D341Med (cell line): Measurements from ENCODE around the gene DRD5.

ENCODE experiments used
- DNase-seq: peaks from one replicate; pipeline ENCODE4 v3.0.0; 2012; ENCODE audit warnings: low spot score

DRD5 gene

DNA sequence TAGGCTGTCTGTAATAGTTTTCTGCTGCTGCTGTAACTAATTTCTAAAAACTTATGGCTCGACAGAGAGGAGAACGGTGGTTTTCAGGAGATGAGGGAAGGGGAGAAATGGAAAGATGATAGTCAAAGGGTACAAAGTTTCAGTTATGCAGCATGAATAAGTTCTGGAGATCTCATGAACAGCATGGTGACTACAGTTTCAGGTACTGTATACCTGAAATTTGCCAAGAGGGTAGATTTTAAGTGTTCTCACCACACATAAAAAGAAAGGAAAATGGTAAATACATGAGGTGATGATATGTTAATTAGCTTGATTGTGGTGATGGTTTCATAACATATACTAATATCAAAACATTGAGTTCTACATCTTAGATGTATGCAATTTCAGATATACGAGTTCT is 34.9 kb downstream of the DRD5 start:
- no peak for DNase-seq

- no peak for DNase-seq
Measured at GRCh38 chr4:9820343-9820742, 38.9 kb downstream of the DRD5 start.

DNA sequence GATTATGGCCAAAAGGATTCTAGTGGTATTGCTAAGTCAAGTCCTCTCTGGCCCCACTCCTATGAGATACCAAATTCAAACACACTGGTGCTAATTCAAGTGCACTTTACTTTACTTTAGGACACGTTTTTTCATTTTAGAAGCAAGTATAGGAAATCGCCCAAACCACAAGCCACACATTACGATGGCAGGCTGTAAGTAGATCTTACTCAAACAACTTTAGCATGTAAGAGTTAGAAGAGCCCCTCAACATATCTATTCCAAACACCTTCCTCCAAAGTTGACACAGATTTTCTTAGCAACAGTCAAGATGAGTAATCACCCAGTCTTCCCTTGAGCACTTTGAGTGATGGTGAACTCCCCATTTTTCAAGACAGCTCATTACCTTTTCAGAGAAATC is 43.6 kb downstream of the DRD5 start:
- DNase-seq = no peak

- DNase-seq = no peak
Measured at GRCh38 chr4:9826551-9826950, 45.1 kb downstream of the DRD5 start.

DNA sequence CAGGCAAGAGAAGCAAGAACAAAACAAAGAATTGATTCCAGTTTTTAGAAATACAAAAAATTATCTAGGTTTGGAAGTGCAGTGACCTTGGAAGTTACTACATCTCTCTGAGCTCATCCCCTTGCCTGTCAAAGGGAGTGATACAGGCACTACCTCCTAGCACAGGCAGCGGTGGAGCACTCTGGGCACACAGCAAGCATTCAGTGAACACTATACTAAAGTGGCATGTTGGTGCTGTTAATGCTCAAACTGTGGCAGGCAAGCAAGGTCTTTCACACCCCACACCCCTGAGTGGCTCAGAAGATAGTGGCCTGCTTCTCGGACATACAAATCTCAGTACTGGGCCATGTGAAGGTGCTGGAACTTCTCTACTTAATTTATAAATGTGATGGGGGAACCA is 51.2 kb downstream of the DRD5 start:
- DNase-seq = no peak

DNA sequence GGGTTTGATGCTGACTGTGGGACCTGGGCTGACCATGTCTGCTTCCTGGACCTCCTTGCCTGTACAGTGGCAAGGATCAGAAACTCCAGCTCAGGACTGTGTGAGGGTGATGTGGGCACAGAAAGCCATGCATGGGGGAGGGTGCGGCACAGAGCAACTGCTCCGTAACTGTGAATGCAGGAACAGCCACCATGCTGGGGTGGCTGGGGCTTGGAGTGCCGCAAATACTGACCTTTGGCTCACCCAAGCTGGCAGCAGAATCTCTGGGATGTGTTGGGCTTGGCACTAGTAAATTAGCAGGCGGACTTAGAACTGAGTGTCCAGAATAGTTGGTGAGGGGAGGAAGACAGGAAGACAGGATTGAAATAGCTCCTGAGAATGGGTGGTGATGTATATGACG is 52.0 kb downstream of the DRD5 start:
- no peak for DNase-seq
